Measurements from ENCODE around the gene VWA5B2. TPM values are rescaled to one million over a fixed set of nuclear protein-coding genes. Genes with fewer than 3 reads are reported as not detected.

The VWA5B2 gene
- total RNA-seq, 2 donors from 2014 or later: 6.0 to 15.8 TPM

DNA sequence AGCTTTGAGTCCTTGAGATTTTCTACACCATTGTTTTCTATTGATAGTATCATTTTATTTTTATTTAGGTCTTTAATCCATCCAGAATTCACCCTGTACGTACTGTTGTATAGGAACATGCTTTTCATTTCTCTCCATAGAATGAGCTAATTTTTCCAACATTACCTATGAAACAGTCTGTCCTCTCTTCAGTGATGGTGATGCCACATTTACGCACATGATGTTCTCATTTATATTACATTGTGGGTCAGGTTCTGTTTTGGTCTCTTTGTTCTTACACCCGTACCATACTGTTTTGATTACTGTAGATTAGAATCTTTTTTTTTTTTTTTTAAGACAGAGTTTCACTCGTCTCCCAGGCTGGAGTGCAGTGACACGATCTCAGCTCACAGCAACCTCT is 17.7 kb upstream of the VWA5B2 start:
- Histone ChIP-seq H3K9me3 (no peaks in the 10 kb centered on the region), H3K36me3 (replicated peaks in 1 of 2; ENCODE audit: insufficient read depth in 1 of 2, low read depth in 2 of 2) (no peaks in the 10 kb centered on the region), H3K27me3 (no peaks in the 10 kb centered on the region), H3K4me1 (no peaks in the 10 kb centered on the region), H3K27ac (no peak overlapping the region), H3K4me3 (no peak overlapping the region)
- WGBS, 2 donors: 77 to 85% methylated on average over 5 of the region's 5 CpGs
- intact Hi-C loops (cut with DNase I): no loop called here
- no peak for ATAC-seq
- no peak for DNase-seq
- TF ChIP-seq POLR2A (IDR thresholded peaks at IDR 0.05): no peak
- TF ChIP-seq, protein P1, sequence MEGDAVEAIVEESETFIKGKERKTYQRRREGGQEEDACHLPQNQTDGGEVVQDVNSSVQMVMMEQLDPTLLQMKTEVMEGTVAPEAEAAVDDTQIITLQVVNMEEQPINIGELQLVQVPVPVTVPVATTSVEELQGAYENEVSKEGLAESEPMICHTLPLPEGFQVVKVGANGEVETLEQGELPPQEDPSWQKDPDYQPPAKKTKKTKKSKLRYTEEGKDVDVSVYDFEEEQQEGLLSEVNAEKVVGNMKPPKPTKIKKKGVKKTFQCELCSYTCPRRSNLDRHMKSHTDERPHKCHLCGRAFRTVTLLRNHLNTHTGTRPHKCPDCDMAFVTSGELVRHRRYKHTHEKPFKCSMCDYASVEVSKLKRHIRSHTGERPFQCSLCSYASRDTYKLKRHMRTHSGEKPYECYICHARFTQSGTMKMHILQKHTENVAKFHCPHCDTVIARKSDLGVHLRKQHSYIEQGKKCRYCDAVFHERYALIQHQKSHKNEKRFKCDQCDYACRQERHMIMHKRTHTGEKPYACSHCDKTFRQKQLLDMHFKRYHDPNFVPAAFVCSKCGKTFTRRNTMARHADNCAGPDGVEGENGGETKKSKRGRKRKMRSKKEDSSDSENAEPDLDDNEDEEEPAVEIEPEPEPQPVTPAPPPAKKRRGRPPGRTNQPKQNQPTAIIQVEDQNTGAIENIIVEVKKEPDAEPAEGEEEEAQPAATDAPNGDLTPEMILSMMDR (IDR thresholded peaks at IDR 0.05): no peak

DNA sequence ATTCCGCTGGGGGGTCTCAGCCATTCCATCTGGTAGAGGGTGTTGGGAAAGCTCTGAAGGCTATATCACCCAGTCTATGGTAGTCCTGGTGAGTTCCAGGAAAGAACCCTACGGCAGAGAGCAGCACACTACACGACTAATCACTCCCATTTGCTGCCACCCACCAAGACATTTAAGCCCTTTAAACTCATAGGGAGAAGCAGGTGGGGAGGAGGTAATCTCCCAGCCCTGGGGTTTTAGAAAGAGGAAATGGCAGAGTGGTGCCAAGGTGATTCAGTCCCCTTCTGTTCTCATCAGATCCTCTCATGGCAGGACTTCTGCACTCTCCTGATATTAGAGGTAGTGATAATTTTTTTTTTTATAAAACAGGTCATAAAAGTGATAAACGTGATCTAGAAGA is 10.6 kb upstream of the VWA5B2 start:
- TF ChIP-seq, protein P1 (IDR thresholded peaks at IDR 0.05): no peak
- no peak for TF ChIP-seq POLR2A (IDR thresholded peaks at IDR 0.05)
- WGBS, 2 donors: 58 to 63% methylated on average over 4 of the region's 4 CpGs
- Histone ChIP-seq H3K4me3 (no peak overlapping the region), H3K27me3 (peaks cover 0 to 3% of the 10 kb centered on the region in 2 donors), H3K27ac (no peak overlapping the region), H3K36me3 (replicated peaks in 1 of 2; ENCODE audit: insufficient read depth in 1 of 2, low read depth in 2 of 2) (no peaks in the 10 kb centered on the region), H3K4me1 (no peaks in the 10 kb centered on the region), H3K9me3 (no peaks in the 10 kb centered on the region)
- intact Hi-C loops (cut with DNase I): no loop called here
- ATAC-seq (no peak), DNase-seq (no peak)

DNA sequence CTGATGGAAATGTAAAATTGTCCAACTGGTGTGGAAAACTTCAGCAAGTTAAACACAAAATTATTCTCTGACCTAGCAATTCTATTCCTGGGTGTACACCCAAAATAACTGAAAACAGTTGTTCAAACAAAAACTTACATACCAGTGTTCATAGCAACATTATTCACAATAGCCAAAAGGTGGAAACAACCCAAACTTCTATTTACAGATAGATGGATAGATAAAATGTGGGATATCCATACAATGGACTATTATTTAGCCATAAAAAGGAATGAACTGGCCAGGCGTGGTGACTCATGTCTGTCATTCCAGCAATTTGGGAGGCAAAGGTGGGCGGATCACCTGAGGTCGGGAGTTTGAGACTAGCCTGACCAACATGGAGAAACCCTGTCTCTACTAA is 6.9 kb upstream of the VWA5B2 start:
- no peak for DNase-seq
- Histone ChIP-seq H3K27me3 (peaks cover 0 to 3% of the 10 kb centered on the region in 2 donors), H3K4me3 (no peak overlapping the region), H3K27ac (no peak overlapping the region), H3K9me3 (no peaks in the 10 kb centered on the region), H3K36me3 (replicated peaks in 1 of 2; ENCODE audit: insufficient read depth in 1 of 2, low read depth in 2 of 2) (no peaks in the 10 kb centered on the region), H3K4me1 (no peaks in the 10 kb centered on the region)
- 48 to 55% methylated on average over 3 of the region's 3 CpGs for WGBS, 2 donors
- TF ChIP-seq, protein P1 (IDR thresholded peaks at IDR 0.05): no peak
- intact Hi-C loops (cut with DNase I): no loop called here
- no peak for ATAC-seq

DNA sequence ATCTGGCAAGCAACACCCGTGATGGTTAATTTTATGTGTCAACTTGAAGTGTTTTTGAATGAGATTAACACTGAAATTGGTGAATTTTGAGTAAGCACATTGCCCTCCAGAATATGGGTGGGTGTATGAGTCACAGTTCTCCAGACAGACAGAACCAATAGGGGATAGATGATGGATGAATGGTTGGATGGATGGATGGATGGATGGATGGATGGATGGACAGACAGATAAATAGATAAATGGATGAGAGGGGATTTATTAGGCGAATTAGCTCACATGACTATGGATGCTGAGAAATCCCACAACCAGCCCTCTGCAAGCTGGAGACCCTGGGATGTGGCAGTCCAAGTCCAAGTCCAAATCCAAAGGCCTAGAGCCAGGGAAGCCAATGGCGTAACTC is 5.4 kb upstream of the VWA5B2 start:
- TF ChIP-seq POLR2A (IDR thresholded peaks at IDR 0.05): no peak
- TF ChIP-seq, protein P1 (IDR thresholded peaks at IDR 0.05): no peak
- no peak overlapping the region for H3K4me3 ChIP-seq
- ATAC-seq (no peak), DNase-seq (no peak)
- no peak overlapping the region for H3K27ac ChIP-seq
- H3K27me3 ChIP-seq: peaks cover 0 to 3% of the 10 kb centered on the region in 2 donors
- no peaks in the 10 kb centered on the region for H3K9me3 ChIP-seq
- intact Hi-C loops (cut with DNase I): no loop called here
- 69 to 77% methylated on average over 3 of the region's 3 CpGs for WGBS, 2 donors
- H3K4me1 ChIP-seq: peaks cover 3% of the 10 kb centered on the region
- no peaks in the 10 kb centered on the region for H3K36me3 ChIP-seq (replicated peaks in 1 of 2; ENCODE audit: insufficient read depth in 1 of 2, low read depth in 2 of 2)

DNA sequence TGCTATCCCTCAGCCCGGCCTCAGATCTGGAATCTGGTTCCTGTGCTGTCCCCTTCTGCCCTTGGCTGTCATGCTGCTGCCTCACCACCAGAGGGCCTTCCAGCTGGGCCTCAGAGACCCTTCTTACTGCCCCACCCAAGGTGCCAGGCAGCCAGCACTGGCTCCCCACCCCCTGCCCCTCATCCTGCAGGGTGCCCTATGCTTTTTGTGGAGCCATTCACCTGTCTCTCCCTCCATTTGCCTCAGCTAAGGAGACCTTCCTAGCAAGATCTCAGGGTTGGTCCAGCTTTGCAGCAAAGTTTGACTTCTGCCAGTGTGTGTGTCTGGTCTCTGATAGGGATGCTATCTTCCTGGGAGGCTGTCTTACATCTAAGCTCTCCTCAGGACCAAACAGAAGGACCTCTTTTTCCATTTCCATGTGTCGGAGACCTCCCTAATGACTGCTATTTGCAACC is 1.9 kb upstream of the VWA5B2 start:
- Histone ChIP-seq H3K4me1 (peaks cover 25% of the 10 kb centered on the region), H3K4me3 (no peak overlapping the region), H3K36me3 (replicated peaks in 1 of 2; ENCODE audit: insufficient read depth in 1 of 2, low read depth in 2 of 2) (no peaks in the 10 kb centered on the region), H3K27ac (no peak overlapping the region), H3K27me3 (peaks cover 0 to under 1% of the 10 kb centered on the region in 2 donors), H3K9me3 (no peaks in the 10 kb centered on the region)
- DNase-seq: peak in 3 of 4 donors; percentile 33 to 48 (median 42)
- ATAC-seq: no peak
- intact Hi-C loops (cut with DNase I): no loop called here
- TF ChIP-seq, protein P1 (IDR thresholded peaks at IDR 0.05): peak; percentile 52 to 85 (median 71)
- TF ChIP-seq POLR2A (IDR thresholded peaks at IDR 0.05): no peak
- WGBS, 2 donors: 8 to 44% methylated on average over 1 to 2 of the region's 2 CpGs

Data from body of pancreas (tissue), 4 donors.